Psoas muscle (tissue), 8 donors: ENCODE measurements around the gene FCGR1A. TPM values are rescaled to one million over a fixed set of nuclear protein-coding genes. Genes with fewer than 3 reads are reported as not detected.
"Not testable (repeated sequence)": the region's sequence is repeated elsewhere in the genome, so short reads cannot be mapped to it uniquely, and the experiment has no call there.

ENCODE experiments used
- ATAC-seq, 4 donors: fragments of 200-7000 bp; cut with Tn5 transposase; one replicate each; pipeline ENCODE4 v1.9.1; 2020; ENCODE audit warnings: moderate library complexity in 3 of 4, mild to moderate bottlenecking in 2 of 4
- DNase-seq, 2 donors: peaks; one replicate each; pipeline ENCODE4 v3.0.0-alpha.2; 2020
- H3K27ac ChIP-seq: fragments of 200-600 bp; one replicate; pipeline ENCODE4 v1.8.0; 2022
- H3K27me3 ChIP-seq, 3 donors: fragments of 200-600 bp in 1 of 3; one replicate each; pipeline versions ENCODE4 v1.6.1 to v1.8.0; 2013 to 2022; ENCODE audit warnings: low read length in 2 of 3, mild to moderate bottlenecking in 2 of 3, moderate library complexity in 1 of 3; ENCODE audit not compliant: insufficient read depth in 3 of 3
- H3K36me3 ChIP-seq, 2 donors: fragments of 200-600 bp in 1 of 2; one replicate each; pipeline versions ENCODE4 v1.6.1 to v1.8.0; 2013 to 2022; ENCODE audit warnings: low read depth in 1 of 2, mild to moderate bottlenecking in 1 of 2, moderate library complexity in 1 of 2; ENCODE audit not compliant: insufficient read depth in 1 of 2
- H3K4me1 ChIP-seq: fragments of 200-600 bp; one replicate; pipeline ENCODE4 v1.8.0; 2022
- H3K4me3 ChIP-seq: fragments of 200-600 bp; one replicate; pipeline ENCODE4 v1.8.0; 2022; ENCODE audit warnings: mild to moderate bottlenecking
- H3K9me3 ChIP-seq: fragments of 200-600 bp; one replicate; pipeline ENCODE4 v1.8.0; 2022
- WGBS, 3 donors: extraction: QIAGEN DNeasy Blood & Tissue Kit; methylation state at CpG; one replicate each; pipeline versions ENCODE4 v1.1.6 to v1.1.7; 2013; 5-methylcytosine and 5-hydroxymethylcytosine counted together
- intact Hi-C, 2 donors: fragments of 100-400 bp; cut with DNase I; formaldehyde crosslinking; loops; one replicate each; pipeline versions ENCODE4 v1.11.0 to v1.14.2; 2022
- polyA plus RNA-seq, 3 donors: library from polyadenylated mRNA; stranded (reverse); fragments of 200-250 nt; gene quantifications; one replicate each; pipeline ENCODE4 v1.2.3, GENCODE V29; 2013
- total RNA-seq, 4 donors: library from RNA; stranded (reverse); fragmentation: NEBNext Ultra II Directional in 2 of 4; extraction: Animal tissue kit (Norgen Biotek cat#: 25700) in 2 of 4; gene quantifications; one replicate each; pipeline versions ENCODE4 v1.2.1 to v1.2.4, GENCODE V29; 2021 to 2023
- donor health status: healthy with polysubstance abuse.
- donor health status: DM: no; HTN: no; CAD: no; lungs with moderate emphysema.
- donor health status: Bipolar disorder and iron deficiency.
- donor health status: healthy.
- donor health status: DM: yes; HTN: yes; CAD: no.
- donor health status: DM: no; HTN: no; CAD: no.
- donor health status: DM: no; HTN: no; CAD: no.
- donor health status: DM: yes; HTN: yes; CAD: no.

The FCGR1A gene
- total and polyA plus RNA-seq, 7 donors: 0.25 to 7.4 (median 1.3) TPM

GRCh38 chr1:149752186-149752585, 30.3 kb upstream of the FCGR1A start:
- H3K4me1 ChIP-seq, H3K4me3 ChIP-seq, DNase-seq, H3K27ac ChIP-seq, H3K27me3 ChIP-seq, H3K36me3 ChIP-seq, intact Hi-C loops, ATAC-seq, H3K9me3 ChIP-seq: not testable (repeated sequence)
- WGBS, 3 donors: 90 to 97% (median 92%) methylated on average over 1 of the region's 1 CpG

DNA sequence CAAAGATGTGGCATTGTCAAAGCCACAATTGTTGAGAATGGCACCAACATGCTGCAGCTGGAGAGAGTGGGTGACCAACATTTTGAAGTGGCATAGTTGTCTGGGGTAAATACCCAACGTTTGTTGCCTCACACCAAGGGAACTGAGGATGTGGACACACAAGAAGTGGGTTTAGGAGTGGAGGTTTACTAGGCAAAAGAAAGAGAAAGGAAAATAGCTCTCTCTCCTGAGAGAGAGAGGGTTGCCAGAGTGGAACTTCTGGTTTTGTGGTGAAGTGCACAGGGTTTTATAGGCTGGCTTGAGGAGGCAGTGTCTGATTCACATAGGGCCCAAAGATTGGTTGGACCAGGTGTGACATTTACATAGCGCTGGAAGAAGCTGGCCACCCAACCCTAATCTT, 29.0 kb upstream of the FCGR1A start:
- H3K27ac ChIP-seq, H3K27me3 ChIP-seq, H3K4me3 ChIP-seq, H3K9me3 ChIP-seq, DNase-seq, H3K4me1 ChIP-seq, H3K36me3 ChIP-seq, ATAC-seq, intact Hi-C loops: not testable (repeated sequence)
- 50 to 61% (median 50%) methylated on average over 1 to 2 of the region's 2 CpGs for WGBS, 3 donors

- 71 to 86% (median 75%) methylated on average over 2 of the region's 2 CpGs for WGBS, 3 donors
- intact Hi-C loops, H3K4me3 ChIP-seq, H3K36me3 ChIP-seq, H3K27ac ChIP-seq, ATAC-seq, H3K4me1 ChIP-seq, DNase-seq, H3K9me3 ChIP-seq, H3K27me3 ChIP-seq: not testable (repeated sequence)
Observed at GRCh38 chr1:149755294-149755693, 27.2 kb upstream of the FCGR1A start.

DNA sequence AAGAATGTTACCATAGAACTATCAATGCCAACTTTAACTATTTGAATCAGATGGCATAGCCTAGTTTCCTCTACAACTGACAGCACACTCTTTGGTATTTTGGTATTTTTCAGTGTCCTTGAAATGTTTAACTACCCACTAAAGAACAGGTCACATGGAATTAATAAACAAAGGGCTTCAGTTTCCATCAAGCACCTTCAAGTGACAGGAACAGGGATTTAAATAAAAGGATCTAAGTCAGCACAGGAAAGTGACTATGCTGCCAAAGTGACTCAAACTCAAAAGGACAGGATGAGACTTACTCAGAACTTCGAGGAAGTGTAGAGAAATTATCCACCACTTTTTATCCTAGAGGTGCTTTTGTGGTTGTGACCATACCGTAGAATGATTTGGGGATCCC, 20.2 kb upstream of the FCGR1A start:
- H3K4me3 ChIP-seq, H3K36me3 ChIP-seq, H3K27me3 ChIP-seq, intact Hi-C loops, DNase-seq, H3K4me1 ChIP-seq, ATAC-seq, H3K9me3 ChIP-seq, H3K27ac ChIP-seq: not testable (repeated sequence)
- WGBS, 3 donors: 60 to 84% (median 73%) methylated on average over 2 of the region's 2 CpGs

DNA sequence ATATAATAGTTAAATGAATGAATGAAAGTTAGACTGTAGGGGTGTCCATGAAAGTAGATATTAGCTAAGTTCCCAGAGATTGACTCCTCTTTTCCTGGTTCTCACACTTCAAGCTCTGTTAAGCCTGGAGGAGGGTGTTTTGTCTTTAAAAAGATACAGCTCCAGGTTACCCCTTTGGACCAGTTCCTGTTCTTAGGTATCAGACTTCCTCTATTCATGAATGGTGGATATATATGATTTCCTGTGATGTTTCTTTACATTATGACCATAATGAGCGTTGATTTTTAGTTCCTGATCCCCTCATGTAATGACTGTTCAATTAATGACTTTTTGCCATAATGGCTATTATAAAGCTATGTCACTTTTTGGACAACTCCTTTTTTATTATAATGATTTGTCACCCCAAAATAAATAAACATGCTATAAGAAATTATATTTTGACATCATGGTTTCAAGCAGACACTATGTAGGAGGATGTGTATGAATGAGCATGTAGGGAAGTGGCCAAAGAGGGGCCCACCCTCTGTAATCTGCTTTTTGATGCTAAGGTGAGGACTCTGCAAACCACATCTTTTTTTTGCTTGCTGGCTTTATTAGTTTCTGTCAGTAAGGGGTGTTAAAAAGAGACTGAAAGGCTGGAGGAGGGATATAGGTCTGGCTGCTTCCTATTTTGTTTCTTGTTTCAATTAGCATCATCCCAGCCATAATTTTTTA, 18.2 kb upstream of the FCGR1A start:
- DNase-seq, H3K36me3 ChIP-seq, H3K4me3 ChIP-seq, ATAC-seq, intact Hi-C loops, H3K27me3 ChIP-seq, H3K27ac ChIP-seq, H3K9me3 ChIP-seq, H3K4me1 ChIP-seq: not testable (repeated sequence)
- WGBS, 3 donors: 50 to 75% (median 65%) methylated on average over 1 of the region's 1 CpG

GRCh38 chr1:149766241-149766640, 16.3 kb upstream of the FCGR1A start:
- H3K27me3 ChIP-seq, H3K9me3 ChIP-seq, H3K4me1 ChIP-seq, DNase-seq, H3K4me3 ChIP-seq, intact Hi-C loops, H3K27ac ChIP-seq, ATAC-seq, H3K36me3 ChIP-seq: not testable (repeated sequence)
- 100% methylated on average over 1 of the region's 1 CpG; no CpG with 5 or more reads in 2 of the 3 donors for WGBS, 3 donors

DNA sequence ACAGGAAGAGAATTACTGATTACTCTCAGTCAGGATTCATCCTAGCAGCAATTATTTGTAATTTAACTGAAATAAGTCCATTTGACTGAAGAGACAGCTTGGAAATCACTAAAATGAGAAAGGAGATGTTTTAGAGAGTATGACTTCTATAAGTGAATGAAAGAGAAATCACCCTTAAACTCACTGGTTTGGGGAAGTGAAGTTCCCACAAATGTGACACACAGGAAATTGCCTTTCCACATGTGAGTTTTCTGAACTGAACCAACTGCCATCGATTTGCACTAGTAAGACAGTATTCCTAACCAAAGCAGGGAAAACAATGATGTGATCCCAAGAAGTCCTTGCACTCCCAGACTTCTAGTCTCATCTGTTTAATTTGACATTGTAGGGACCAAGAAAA, 13.3 kb upstream of the FCGR1A start:
- H3K27ac ChIP-seq, H3K4me3 ChIP-seq, H3K4me1 ChIP-seq, H3K36me3 ChIP-seq, intact Hi-C loops, DNase-seq, ATAC-seq, H3K9me3 ChIP-seq, H3K27me3 ChIP-seq: not testable (repeated sequence)
- WGBS, 3 donors: no CpG with 5 or more reads among the region's 1 CpG

GRCh38 chr1:149770661-149771060, 11.8 kb upstream of the FCGR1A start:
- H3K4me1 ChIP-seq, H3K4me3 ChIP-seq, ATAC-seq, H3K27me3 ChIP-seq, intact Hi-C loops, H3K27ac ChIP-seq, DNase-seq, H3K9me3 ChIP-seq, H3K36me3 ChIP-seq: not testable (repeated sequence)
- WGBS, 3 donors: 55 to 80% (median 59%) methylated on average over 2 to 3 of the region's 4 CpGs

DNA sequence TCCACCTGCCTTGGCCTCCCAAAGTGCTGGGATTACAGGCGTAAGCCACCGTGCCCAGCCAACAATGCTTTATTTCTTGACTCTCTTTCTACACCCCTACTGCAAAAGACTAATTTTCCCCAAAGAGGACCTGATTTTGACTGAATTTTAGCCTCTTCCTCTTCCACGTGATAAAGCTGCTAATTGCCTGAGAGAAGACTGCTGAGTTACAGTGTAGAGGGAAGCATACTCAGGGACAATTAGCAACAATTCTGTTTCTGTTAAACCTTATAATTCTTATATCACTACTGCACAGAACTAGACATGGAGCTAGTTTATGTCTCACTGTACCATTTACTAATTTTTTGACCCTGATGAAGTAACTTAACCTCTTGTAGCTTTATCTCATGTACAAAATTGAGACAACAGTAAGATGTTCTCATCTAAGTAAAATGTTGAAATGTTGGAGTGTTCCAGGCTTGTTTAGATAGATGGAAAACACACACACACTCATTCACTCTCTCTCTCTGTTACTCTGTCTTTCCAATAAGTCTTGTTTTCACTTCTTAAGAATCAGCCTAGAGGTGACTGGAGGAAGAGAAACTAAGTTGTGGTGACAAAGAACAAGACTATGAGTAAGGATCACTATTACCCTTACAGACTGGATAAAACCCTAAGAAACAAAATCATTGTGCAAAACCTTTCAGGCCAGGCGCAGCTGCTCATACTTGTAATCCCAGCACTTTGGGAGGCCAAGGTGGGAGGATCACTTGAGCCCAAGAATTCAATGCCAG, 10.7 kb upstream of the FCGR1A start:
- H3K9me3 ChIP-seq, H3K4me1 ChIP-seq, intact Hi-C loops, H3K27me3 ChIP-seq, H3K27ac ChIP-seq, ATAC-seq, H3K36me3 ChIP-seq, H3K4me3 ChIP-seq, DNase-seq: not testable (repeated sequence)
- 36 to 70% (median 52%) methylated on average over 1 of the region's 4 CpGs for WGBS, 3 donors

DNA sequence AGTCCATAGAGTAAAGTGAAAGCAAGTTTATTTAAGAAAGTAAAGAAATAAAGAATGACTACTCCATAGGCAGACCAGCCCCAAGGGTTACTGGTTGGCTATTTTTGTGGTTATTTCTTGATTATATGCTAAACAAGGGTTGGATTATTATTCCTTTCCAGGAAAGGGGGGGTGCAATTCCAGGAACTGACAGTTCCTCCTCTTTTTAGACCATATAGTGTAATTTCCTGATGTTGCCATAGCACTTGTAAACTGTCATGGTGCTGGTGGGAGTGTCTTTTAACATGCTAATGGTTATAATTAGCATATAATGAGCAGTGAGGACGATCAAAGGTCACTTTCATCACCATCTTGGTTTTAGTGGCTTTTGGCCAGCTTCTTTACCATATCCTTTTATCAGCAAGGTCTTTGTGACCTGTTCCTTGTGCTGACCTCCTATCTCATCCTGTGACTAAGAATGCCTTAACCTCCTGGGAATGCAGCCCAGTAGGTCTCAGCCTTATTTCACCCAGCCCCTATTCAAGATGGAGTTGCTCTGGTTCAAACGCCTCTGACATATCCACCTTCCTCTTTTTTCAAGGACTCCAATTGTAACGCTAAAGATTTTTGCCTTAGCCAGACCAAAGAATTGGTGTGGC, 6.9 kb upstream of the FCGR1A start:
- H3K9me3 ChIP-seq, intact Hi-C loops, H3K27ac ChIP-seq, H3K27me3 ChIP-seq, H3K36me3 ChIP-seq, ATAC-seq, H3K4me3 ChIP-seq, H3K4me1 ChIP-seq, DNase-seq: not testable (repeated sequence)
- 7 to 22% (median 18%) methylated on average over 1 of the region's 3 CpGs for WGBS, 3 donors

DNA sequence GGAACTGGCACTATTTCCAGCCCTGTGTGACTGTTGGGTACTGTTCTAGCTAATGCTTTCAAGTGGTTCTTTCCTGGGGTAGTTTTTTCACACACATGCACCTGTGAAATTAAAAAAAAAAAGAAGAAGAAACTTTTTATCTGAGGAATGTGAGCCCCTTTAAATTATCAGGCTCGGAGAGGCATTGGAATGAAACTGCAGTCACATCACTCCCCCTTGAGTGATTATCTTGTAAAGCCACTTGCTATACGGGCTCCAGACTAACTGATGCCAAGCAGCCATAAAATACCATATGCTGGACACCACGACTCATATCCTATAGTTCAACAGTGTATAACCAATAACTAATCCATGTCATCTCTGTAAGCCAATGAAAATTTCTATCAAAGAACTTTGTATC, 5.4 kb upstream of the FCGR1A start:
- H3K9me3 ChIP-seq, intact Hi-C loops, H3K27me3 ChIP-seq, H3K27ac ChIP-seq, DNase-seq, H3K36me3 ChIP-seq, H3K4me3 ChIP-seq, H3K4me1 ChIP-seq, ATAC-seq: not testable (repeated sequence)
- WGBS, 3 donors: 8 to 15% (median 13%) methylated on average over 1 of the region's 3 CpGs
